Gastroesophageal sphincter (tissue), 3 donors: ENCODE data around the gene FEZF2.

Experiments used
- POLR2A ChIP-seq, 2 donors: fragments of 450-650 bp; IDR thresholded peaks; one replicate each; pipeline ENCODE4 v1.6.1; 2017; ENCODE audit warnings: antibody characterized with exemption in 2 of 2, mild to moderate bottlenecking in 2 of 2, moderate library complexity in 1 of 2
- TF ChIP-seq, protein P1 (sequence below), 4 experiments: fragments of 200-600 bp in 2 of 4; fragments of 450-650 bp in 2 of 4; sonication (generic) in 1 of 4; IDR thresholded peaks; one replicate each; pipeline ENCODE4 v1.5.1; 2017 to 2019; ENCODE audit warnings: antibody characterized with exemption in 4 of 4, mild to moderate bottlenecking in 2 of 4, moderate library complexity in 2 of 4

GRCh38 chr3:62392626-62393292 is 19.4 kb upstream of the FEZF2 start:
- TF ChIP-seq, protein P1, sequence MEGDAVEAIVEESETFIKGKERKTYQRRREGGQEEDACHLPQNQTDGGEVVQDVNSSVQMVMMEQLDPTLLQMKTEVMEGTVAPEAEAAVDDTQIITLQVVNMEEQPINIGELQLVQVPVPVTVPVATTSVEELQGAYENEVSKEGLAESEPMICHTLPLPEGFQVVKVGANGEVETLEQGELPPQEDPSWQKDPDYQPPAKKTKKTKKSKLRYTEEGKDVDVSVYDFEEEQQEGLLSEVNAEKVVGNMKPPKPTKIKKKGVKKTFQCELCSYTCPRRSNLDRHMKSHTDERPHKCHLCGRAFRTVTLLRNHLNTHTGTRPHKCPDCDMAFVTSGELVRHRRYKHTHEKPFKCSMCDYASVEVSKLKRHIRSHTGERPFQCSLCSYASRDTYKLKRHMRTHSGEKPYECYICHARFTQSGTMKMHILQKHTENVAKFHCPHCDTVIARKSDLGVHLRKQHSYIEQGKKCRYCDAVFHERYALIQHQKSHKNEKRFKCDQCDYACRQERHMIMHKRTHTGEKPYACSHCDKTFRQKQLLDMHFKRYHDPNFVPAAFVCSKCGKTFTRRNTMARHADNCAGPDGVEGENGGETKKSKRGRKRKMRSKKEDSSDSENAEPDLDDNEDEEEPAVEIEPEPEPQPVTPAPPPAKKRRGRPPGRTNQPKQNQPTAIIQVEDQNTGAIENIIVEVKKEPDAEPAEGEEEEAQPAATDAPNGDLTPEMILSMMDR (IDR thresholded peaks at IDR 0.05): no peak
- no peak for TF ChIP-seq POLR2A (IDR thresholded peaks at IDR 0.05)
